Stimulated activated naive CD8-positive, alpha-beta T cell treated with anti-CD3 and anti-CD28 coated beads, Interleukin-15, Interleukin-2, amounts not matched to agents 100 ng/mL and 50 ng/mL, for 24 hours (primary cell): Measurements from ENCODE around the gene SLC10A1.
"Not testable (repeated sequence)": the region's sequence is repeated elsewhere in the genome, so short reads cannot be mapped to it uniquely, and the experiment has no call there.

Experiments
- H3K27ac Mint-ChIP-seq: one replicate; pipeline ENCODE4 v1.8.0; 2021; ENCODE audit warnings: mild to moderate bottlenecking, mixed read lengths
- H3K27me3 Mint-ChIP-seq: one replicate; pipeline ENCODE4 v1.8.0; 2021; ENCODE audit warnings: mixed read lengths
- H3K36me3 Mint-ChIP-seq: one replicate; pipeline ENCODE4 v1.8.0; 2021; ENCODE audit warnings: low read depth, mixed read lengths
- H3K4me1 Mint-ChIP-seq: one replicate; pipeline ENCODE4 v1.8.0; 2021; ENCODE audit warnings: low read depth, mixed read lengths
- H3K4me3 Mint-ChIP-seq: one replicate; pipeline ENCODE4 v1.8.0; 2021; ENCODE audit warnings: mild to moderate bottlenecking, mixed read lengths
- H3K9me3 Mint-ChIP-seq: one replicate; pipeline ENCODE4 v1.8.0; 2021; ENCODE audit warnings: mixed read lengths

SLC10A1 gene

GRCh38 chr14:69767369-69767999 is 29.6 kb downstream of the SLC10A1 start:
- no peaks in the 10 kb centered on the region for H3K27me3 Mint-ChIP-seq
- H3K27ac Mint-ChIP-seq, result peak overlapping the region; percentile 100
- H3K4me1 Mint-ChIP-seq, result peaks cover 86% of the 10 kb centered on the region
- peaks cover 7% of the 10 kb centered on the region for H3K9me3 Mint-ChIP-seq
- peak overlapping the region; percentile 96 for H3K4me3 Mint-ChIP-seq
- H3K36me3 Mint-ChIP-seq, result peaks cover 68% of the 10 kb centered on the region

- Mint-ChIP-seq H3K27me3 (no peaks in the 10 kb centered on the region), H3K36me3 (peaks cover 63% of the 10 kb centered on the region), H3K4me1 (peaks cover 86% of the 10 kb centered on the region), H3K27ac (peak within 1 kb of the TSS; percentile 100), H3K4me3 (peak within 1 kb of the TSS; percentile 96), H3K9me3 (peaks cover 7% of the 10 kb centered on the region)
These were observed 30.1 kb downstream of the SLC10A1 start, which contains the start of gene SRSF5 for GRCh38 chr14:69766984-69767368. SRSF5 (plus strand) TSS chr14:69767142; CDS start chr14:69768157, 1,015 bp downstream.

DNA sequence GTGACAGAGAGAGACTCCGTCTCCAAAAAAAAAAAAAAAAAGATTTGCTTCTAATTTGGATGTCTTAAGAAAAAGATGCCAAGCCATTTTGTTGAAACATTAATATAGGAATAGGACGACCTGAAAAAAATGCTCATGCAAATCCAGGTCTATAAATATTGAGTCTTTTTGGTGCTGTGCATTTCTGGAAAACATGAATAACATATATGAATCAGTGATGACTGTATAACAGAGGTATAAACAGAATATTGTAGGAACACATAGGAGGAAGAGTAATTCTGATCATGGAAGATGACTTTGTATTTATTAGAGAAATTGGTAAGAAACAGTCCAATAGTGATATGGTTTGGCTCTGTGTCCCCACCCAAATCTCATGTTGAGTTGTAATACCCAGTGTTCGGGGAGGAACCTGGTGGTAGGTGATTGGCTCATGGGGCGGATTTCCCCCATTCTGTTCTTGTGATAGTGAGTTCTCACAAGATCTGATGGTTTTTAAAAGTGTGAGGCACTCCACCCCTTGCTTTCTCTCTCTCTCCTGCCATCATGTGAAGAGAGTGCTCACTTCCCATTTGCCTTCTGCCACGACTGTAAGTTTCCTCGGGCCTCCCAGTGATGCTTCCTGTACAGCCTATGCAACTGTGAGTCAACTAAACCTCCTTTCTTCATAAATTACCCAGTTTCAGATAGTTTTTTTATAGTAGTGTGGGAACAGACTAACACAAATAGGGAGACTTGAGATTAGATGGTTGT is 33.1 kb downstream of the SLC10A1 start:
- H3K9me3 Mint-ChIP-seq, result peaks cover 7% of the 10 kb centered on the region
- peak overlapping the region; percentile 85 for H3K27ac Mint-ChIP-seq
- peaks cover 33% of the 10 kb centered on the region for H3K36me3 Mint-ChIP-seq
- H3K4me3 Mint-ChIP-seq, result peak overlapping the region; percentile 48
- H3K4me1 Mint-ChIP-seq, result peaks cover 73% of the 10 kb centered on the region
- H3K27me3 Mint-ChIP-seq, result no peaks in the 10 kb centered on the region

DNA sequence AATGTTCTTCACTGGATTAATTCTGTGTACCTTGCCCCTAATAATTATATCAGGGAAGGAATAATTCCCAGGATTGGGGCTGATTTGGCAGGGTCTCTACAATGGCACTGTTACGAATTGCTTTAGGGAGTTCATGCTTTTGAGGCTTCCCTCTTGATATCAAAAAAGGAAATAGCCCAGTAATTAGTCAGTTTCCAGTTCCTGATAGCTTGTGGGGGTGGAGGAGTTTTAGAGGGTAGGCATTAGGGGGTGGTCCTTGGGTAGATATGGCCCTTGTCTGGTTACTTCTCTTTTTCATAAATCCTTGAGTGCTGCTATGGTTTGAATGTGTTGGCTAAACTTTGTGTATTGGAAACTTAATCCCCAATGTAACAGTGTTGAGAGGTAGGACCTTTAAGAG is 36.2 kb downstream of the SLC10A1 start:
- Mint-ChIP-seq H3K27me3 (no peaks in the 10 kb centered on the region), H3K9me3 (peaks cover 7% of the 10 kb centered on the region), H3K4me1 (peaks cover 44% of the 10 kb centered on the region), H3K4me3 (no peak overlapping the region), H3K27ac (no peak overlapping the region), H3K36me3 (peaks cover 14% of the 10 kb centered on the region)

DNA sequence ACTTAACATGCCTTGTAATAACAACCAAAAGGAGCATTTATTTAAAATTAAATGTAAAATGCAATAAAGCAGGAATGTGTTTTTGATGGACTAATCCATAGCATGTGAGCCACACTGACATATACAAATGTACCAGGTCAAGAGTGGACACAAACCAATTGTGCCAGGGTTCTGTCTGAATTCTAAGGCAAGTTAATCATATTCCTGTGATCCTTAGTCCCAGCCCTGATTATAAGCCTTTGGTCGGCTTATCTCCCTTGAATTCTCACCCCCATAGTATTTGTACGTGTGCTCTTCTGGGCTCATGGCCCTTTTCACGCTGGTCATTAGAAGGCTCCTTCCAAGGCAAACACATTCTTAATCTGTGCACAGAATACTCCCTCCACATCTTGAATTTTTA is 40.7 kb downstream of the SLC10A1 start:
- peaks cover 23% of the 10 kb centered on the region for H3K4me1 Mint-ChIP-seq
- no peaks in the 10 kb centered on the region for H3K27me3 Mint-ChIP-seq
- no peak overlapping the region for H3K27ac Mint-ChIP-seq
- no peaks in the 10 kb centered on the region for H3K9me3 Mint-ChIP-seq
- no peaks in the 10 kb centered on the region for H3K36me3 Mint-ChIP-seq
- H3K4me3 Mint-ChIP-seq, result no peak overlapping the region

DNA sequence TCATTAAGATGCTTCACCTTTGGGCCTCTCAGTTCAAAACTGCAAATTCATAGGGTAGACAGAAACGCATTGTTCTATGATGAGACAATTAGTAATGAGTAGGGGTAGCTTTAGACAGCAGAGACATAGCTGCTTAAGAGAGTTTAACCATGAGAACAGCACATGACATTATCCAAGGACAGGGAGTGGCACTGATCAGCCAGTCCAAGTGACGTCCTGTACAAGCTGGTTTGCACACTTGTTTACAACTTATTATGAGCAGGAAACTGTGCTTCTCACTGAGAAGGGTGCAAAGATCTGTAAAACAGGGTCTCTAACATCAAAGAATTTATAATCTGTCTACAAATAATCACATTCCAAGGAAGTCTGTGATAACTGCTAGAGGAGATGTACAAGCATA is 41.3 kb downstream of the SLC10A1 start:
- Mint-ChIP-seq H3K36me3 (no peaks in the 10 kb centered on the region), H3K4me1 (peaks cover 19% of the 10 kb centered on the region), H3K27ac (peak overlapping the region; percentile 33), H3K27me3 (no peaks in the 10 kb centered on the region), H3K9me3 (no peaks in the 10 kb centered on the region), H3K4me3 (no peak overlapping the region)

DNA sequence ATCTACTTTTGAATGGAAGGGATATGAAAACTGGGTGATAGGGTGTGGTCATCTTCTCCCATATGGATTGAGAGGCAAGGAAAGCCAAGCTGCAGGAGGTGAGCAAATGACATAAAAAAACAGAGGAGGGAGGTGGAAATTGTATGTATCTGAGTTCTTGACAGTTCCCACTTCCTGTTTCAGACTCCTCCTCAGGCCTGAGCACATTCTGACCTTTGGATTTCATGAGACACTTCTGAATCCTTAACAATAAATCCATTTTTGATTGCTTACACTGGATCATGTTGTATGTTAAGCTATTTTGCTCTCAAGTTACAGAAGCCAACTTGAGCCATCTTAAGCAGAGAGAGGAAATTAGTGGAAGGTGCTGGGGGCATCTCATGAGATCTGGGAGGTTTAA is 41.7 kb downstream of the SLC10A1 start:
- Mint-ChIP-seq H3K9me3 (no peaks in the 10 kb centered on the region), H3K27me3 (no peaks in the 10 kb centered on the region), H3K4me3 (no peak overlapping the region), H3K27ac (peak overlapping the region; percentile 33), H3K4me1 (peaks cover 17% of the 10 kb centered on the region), H3K36me3 (no peaks in the 10 kb centered on the region)

GRCh38 chr14:69754487-69754886 is 42.6 kb downstream of the SLC10A1 start:
- Mint-ChIP-seq H3K9me3 (no peaks in the 10 kb centered on the region), H3K4me3 (no peak overlapping the region), H3K27ac (no peak overlapping the region), H3K36me3 (no peaks in the 10 kb centered on the region), H3K4me1 (peaks cover 17% of the 10 kb centered on the region), H3K27me3 (no peaks in the 10 kb centered on the region)

DNA sequence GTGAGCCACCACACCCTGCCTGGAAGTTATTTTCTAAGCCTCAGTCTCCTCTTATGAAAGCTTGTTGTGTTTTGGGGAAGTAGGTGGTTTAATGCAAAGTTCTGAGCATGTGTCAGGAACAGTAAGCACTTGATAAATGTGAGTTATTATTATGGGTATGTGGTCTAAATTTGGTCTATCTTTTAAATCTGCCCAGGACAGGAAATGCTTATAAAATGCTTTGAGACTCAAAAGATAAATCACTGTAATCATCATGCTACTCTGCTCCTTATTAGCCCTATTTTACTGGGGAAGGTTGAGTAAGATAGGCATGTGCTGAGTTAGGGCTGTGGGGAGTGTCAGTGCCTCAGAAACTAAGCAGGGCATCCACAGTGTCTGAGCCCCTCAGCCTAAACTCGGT is 43.2 kb downstream of the SLC10A1 start:
- Mint-ChIP-seq H3K27ac (no peak overlapping the region), H3K9me3 (no peaks in the 10 kb centered on the region), H3K27me3 (no peaks in the 10 kb centered on the region), H3K4me3 (no peak overlapping the region), H3K36me3 (no peaks in the 10 kb centered on the region), H3K4me1 (peaks cover 17% of the 10 kb centered on the region)

DNA sequence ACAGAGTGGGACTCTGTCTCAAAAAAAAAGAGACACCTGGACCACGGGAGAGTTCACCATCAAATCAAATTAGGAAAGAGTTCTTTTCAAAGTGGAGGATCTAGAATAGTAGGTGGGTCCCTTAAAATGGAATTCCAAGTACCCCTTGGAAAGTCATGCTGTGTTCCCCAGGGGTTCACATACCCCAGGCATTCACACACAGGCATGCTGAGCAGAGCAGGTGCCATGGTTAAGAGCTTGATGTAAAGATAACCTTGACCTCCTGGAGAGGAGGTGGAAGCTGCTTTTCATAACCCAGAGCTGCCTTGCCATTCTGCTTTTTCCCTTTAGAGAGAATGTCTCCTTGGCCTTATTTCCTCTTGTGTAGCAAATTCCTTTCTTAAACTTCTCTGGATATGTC is 44.3 kb downstream of the SLC10A1 start:
- Mint-ChIP-seq H3K27ac (no peak overlapping the region), H3K36me3 (no peaks in the 10 kb centered on the region), H3K4me1 (peaks cover 17% of the 10 kb centered on the region), H3K4me3 (no peak overlapping the region), H3K27me3 (no peaks in the 10 kb centered on the region), H3K9me3 (no peaks in the 10 kb centered on the region)

- no peaks in the 10 kb centered on the region for H3K27me3 Mint-ChIP-seq
These were observed 46.5 kb downstream of the SLC10A1 start for GRCh38 chr14:69750495-69750894.

DNA sequence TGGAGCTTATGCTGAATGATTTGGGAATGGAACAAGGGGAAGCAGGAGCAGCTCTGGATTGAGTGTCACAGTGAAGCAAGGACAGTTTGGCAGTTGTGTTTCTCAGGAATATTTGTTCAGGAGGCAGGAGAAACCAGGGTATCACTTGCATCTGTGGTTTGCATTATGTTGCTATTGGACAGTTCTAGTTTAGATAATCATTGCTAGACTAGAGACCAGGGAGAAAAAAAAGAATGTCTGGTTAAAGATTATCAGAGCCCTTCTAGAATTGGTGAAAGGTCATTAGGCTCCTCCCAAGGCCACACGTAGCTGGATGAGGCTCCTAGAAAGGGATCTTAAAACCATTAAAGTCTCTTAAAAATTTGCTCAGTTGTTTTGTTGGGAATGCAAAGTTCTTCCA is 47.1 kb downstream of the SLC10A1 start:
- Mint-ChIP-seq H3K36me3 (no peaks in the 10 kb centered on the region), H3K27me3 (no peaks in the 10 kb centered on the region), H3K4me3 (no peak overlapping the region), H3K4me1 (peaks cover 20% of the 10 kb centered on the region), H3K27ac (no peak overlapping the region), H3K9me3 (no peaks in the 10 kb centered on the region)

More at GRCh38 chr14:69750495-69750894, 46.5 kb downstream of the SLC10A1 start:
- H3K4me1 Mint-ChIP-seq, result peaks cover 25% of the 10 kb centered on the region
- no peak overlapping the region for H3K4me3 Mint-ChIP-seq
- H3K9me3 Mint-ChIP-seq, result no peaks in the 10 kb centered on the region
- H3K27ac Mint-ChIP-seq, result no peak overlapping the region
- no peaks in the 10 kb centered on the region for H3K36me3 Mint-ChIP-seq

GRCh38 chr14:69741055-69741454 is 56.0 kb downstream of the SLC10A1 start:
- Mint-ChIP-seq H3K27me3 (no peaks in the 10 kb centered on the region), H3K9me3 (peaks cover 4% of the 10 kb centered on the region), H3K4me1 (peaks cover 6% of the 10 kb centered on the region), H3K27ac (no peak overlapping the region), H3K4me3 (no peak overlapping the region), H3K36me3 (no peaks in the 10 kb centered on the region)

DNA sequence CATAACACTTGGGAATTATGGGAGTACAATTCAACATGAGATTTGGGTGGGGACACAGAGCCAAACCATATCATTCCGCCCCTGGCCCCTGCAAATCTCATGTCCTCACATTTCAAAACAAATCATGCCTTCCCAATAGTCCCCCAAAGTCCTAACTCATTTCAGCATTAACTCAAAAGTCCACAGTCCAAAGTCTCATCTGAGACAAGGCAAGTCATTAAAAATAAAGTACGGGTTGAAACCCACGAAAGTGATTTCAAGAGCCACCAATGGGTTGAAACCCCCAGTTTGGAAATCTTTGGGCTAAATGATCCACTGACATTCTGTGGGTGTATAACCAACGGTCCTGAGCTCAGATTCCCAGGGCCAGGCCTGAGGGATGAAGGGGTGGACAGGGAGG is 60.6 kb downstream of the SLC10A1 start:
- not testable (repeated sequence) for H3K4me1 Mint-ChIP-seq, H3K36me3 Mint-ChIP-seq, H3K4me3 Mint-ChIP-seq, H3K27me3 Mint-ChIP-seq, H3K27ac Mint-ChIP-seq, H3K9me3 Mint-ChIP-seq

DNA sequence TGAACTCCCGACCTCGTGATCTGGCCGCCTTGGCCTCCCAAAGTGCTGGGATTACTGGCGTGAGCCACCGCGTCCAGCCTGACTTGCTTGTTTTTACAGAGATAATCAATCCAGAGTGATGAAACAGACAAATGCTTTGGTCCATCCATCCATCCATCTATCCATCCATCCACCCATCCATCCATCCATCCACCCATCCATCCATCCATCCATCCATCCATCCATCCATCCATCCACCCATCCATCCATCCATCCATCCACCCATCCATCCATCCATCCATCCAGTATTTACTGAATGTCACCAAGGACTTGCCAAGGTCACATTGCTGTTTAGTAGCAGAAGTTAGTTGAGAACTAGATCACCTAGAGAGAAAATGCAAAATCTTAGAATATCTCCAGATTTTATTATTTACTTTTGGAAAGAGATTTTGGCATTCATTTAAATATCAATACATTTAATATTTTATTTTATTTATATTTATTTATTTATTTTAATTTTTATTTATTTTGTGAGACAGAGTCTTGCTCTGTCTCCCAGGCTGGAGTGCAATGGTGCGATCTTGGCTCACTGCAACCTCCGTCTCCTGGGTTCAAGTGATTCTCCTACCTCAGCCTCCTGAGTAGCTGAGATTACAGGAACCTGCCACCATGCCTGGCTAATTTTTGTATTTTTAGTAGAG is 65.0 kb downstream of the SLC10A1 start:
- not testable (repeated sequence) for H3K4me3 Mint-ChIP-seq, H3K36me3 Mint-ChIP-seq, H3K27me3 Mint-ChIP-seq, H3K27ac Mint-ChIP-seq, H3K4me1 Mint-ChIP-seq, H3K9me3 Mint-ChIP-seq
